ENCODE measurements around the gene CORO2A. TPM values are rescaled to one million over a fixed set of nuclear protein-coding genes. Genes with fewer than 3 reads are reported as not detected.
A peak's percentile ranks its signal among the peaks of the same experiment; 100 is the strongest.

Gene CORO2A
- total RNA-seq, 1 experiment from 2014 or later, result 32.5 TPM

GRCh38 chr9:98091735-98092612 lies 100.5 kb downstream of the CORO2A start:
- peak overlapping the region; percentile 80 for H3K27ac Mint-ChIP-seq
- ChIA-PET CTCF (interaction anchor here (0.8 to 2.9 kb wide), 12 partner anchors 10 to 224 kb away, joined by 3 to 13 read pairs (median 5); partner anchors contain the start of genes NANS, TBC1D2 and TRIM14), POLR2A (interaction anchor here (0.6 to 1.5 kb wide), 3 partner anchors 18 to 83 kb away, joined by 3 to 4 read pairs (median 3); no protein-coding TSS in a partner anchor)
- H3K36me3 Mint-ChIP-seq, result peaks cover 12% of the 10 kb centered on the region
- H3K4me1 Mint-ChIP-seq, result peaks cover 43% of the 10 kb centered on the region
- H3K9me3 Mint-ChIP-seq, result peaks cover 7% of the 10 kb centered on the region; the same call in 1 of the 2 replicates
- DNase-seq (ENCODE audit: low spot score), result peak; percentile 37
- H3K27me3 Mint-ChIP-seq (ENCODE audit: low read depth), result peaks cover 18% of the 10 kb centered on the region
- H3K4me3 Mint-ChIP-seq, result peak overlapping the region; percentile 51
- no peak for TF ChIP-seq E2F1 (CRISPR knock-in tag; IDR thresholded peaks at IDR 0.05)
- TF ChIP-seq CDX4 (CRISPR knock-in tag; IDR thresholded peaks at IDR 0.05; ENCODE audit: borderline replicate concordance), result no peak
- no peak for TF ChIP-seq TEAD1 (CRISPR knock-in tag; IDR thresholded peaks at IDR 0.05)
- no peak for TF ChIP-seq NR3C1 (CRISPR knock-in tag; conservative IDR thresholded peaks at IDR 0.05; ENCODE audit: low read depth)
- TF ChIP-seq ATF1 (CRISPR knock-in tag; IDR thresholded peaks at IDR 0.05), result no peak
- no peak for TF ChIP-seq ZSCAN18 (CRISPR knock-in tag; IDR thresholded peaks at IDR 0.05)
- no peak for TF ChIP-seq ARID4B (CRISPR knock-in tag; IDR thresholded peaks at IDR 0.05; ENCODE audit: borderline replicate concordance)
- TF ChIP-seq, protein P1, sequence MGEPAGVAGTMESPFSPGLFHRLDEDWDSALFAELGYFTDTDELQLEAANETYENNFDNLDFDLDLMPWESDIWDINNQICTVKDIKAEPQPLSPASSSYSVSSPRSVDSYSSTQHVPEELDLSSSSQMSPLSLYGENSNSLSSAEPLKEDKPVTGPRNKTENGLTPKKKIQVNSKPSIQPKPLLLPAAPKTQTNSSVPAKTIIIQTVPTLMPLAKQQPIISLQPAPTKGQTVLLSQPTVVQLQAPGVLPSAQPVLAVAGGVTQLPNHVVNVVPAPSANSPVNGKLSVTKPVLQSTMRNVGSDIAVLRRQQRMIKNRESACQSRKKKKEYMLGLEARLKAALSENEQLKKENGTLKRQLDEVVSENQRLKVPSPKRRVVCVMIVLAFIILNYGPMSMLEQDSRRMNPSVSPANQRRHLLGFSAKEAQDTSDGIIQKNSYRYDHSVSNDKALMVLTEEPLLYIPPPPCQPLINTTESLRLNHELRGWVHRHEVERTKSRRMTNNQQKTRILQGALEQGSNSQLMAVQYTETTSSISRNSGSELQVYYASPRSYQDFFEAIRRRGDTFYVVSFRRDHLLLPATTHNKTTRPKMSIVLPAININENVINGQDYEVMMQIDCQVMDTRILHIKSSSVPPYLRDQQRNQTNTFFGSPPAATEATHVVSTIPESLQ (CRISPR knock-in tag; IDR thresholded peaks at IDR 0.05), result no peak
- TF ChIP-seq, protein P2, sequence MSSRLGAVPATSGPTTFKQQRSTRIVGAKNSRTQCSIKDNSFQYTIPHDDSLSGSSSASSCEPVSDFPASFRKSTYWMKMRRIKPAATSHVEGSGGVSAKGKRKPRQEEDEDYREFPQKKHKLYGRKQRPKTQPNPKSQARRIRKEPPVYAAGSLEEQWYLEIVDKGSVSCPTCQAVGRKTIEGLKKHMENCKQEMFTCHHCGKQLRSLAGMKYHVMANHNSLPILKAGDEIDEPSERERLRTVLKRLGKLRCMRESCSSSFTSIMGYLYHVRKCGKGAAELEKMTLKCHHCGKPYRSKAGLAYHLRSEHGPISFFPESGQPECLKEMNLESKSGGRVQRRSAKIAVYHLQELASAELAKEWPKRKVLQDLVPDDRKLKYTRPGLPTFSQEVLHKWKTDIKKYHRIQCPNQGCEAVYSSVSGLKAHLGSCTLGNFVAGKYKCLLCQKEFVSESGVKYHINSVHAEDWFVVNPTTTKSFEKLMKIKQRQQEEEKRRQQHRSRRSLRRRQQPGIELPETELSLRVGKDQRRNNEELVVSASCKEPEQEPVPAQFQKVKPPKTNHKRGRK (CRISPR knock-in tag; IDR thresholded peaks at IDR 0.05; ENCODE audit: borderline replicate concordance), result no peak
- TF ChIP-seq, protein P3, sequence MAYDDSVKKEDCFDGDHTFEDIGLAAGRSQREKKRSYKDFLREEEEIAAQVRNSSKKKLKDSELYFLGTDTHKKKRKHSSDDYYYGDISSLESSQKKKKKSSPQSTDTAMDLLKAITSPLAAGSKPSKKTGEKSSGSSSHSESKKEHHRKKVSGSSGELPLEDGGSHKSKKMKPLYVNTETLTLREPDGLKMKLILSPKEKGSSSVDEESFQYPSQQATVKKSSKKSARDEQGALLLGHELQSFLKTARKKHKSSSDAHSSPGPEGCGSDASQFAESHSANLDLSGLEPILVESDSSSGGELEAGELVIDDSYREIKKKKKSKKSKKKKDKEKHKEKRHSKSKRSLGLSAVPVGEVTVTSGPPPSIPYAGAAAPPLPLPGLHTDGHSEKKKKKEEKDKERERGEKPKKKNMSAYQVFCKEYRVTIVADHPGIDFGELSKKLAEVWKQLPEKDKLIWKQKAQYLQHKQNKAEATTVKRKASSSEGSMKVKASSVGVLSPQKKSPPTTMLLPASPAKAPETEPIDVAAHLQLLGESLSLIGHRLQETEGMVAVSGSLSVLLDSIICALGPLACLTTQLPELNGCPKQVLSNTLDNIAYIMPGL (CRISPR knock-in tag; IDR thresholded peaks at IDR 0.05), result no peak
- TF ChIP-seq GABPB1 (CRISPR knock-in tag; IDR thresholded peaks at IDR 0.05), result no peak
- no peak for TF ChIP-seq FOXK1 (CRISPR knock-in tag; IDR thresholded peaks at IDR 0.05)
- ATAC-seq, result peak; percentile 34
